B cell (primary cell): ENCODE data around the gene UHMK1. TPM values are rescaled to one million over a fixed set of nuclear protein-coding genes. Genes with fewer than 3 reads are reported as not detected.

ENCODE experiments used
- ATAC-seq: fragments of 200-7000 bp; cut with Tn5 transposase; one replicate; pipeline ENCODE4 v1.10.0; 2021; ENCODE audit warnings: low read depth, mild to moderate bottlenecking, moderate number of reproducible peaks, moderate library complexity
- CTCF ChIA-PET: fragments of 350-600 bp; sonication (Branson Sonifier 250); formaldehyde crosslinking; loops from one replicate; lab custom pipeline; 2021; ENCODE audit warnings: antibody characterized with exemption, inconsistent platforms; lab: Charles Lee
- POLR2A ChIA-PET: fragments of 350-600 bp; sonication (Branson Sonifier 250); formaldehyde crosslinking; loops from one replicate; lab custom pipeline; 2021; ENCODE audit warnings: antibody characterized with exemption; lab: Charles Lee
- DNase-seq: peaks from one replicate; pipeline ENCODE4 v3.0.0; 2013
- H2AFZ ChIP-seq: 2 replicates; pipeline ENCODE4 v1.6.1; 2012; ENCODE audit warnings: mild to moderate bottlenecking, low read depth, low read length; ENCODE audit not compliant: insufficient read depth, poor library complexity, severe bottlenecking
- H3K27ac ChIP-seq, 2 donors: 1 replicate in 1 of 2; 2 replicates in 1 of 2; pipeline ENCODE4 v1.5.1; 2012 to 2013; ENCODE audit warnings: low read length in 2 of 2, mild to moderate bottlenecking in 2 of 2, moderate library complexity in 1 of 2
- H3K27me3 ChIP-seq, 4 experiments: fragments of 200-600 bp in 1 of 4; sonication (generic) in 1 of 4; replicated peaks in 1 of 4; 1 replicate in 2 of 4; 2 replicates in 2 of 4; pipeline versions ENCODE4 v1.6.1 to v1.7.0; 2013 to 2016; ENCODE audit warnings: low read length in 3 of 4, mild to moderate bottlenecking in 2 of 4, mixed read lengths in 1 of 4, moderate library complexity in 1 of 4; ENCODE audit not compliant: insufficient read depth in 4 of 4, control insufficient read depth in 3 of 4; ENCODE audit errors: control extremely low read depth in 1 of 4
- H3K36me3 ChIP-seq, 2 experiments: replicated peaks in 1 of 2; 1 replicate in 1 of 2; 2 replicates in 1 of 2; pipeline versions ENCODE4 v1.6.1 to v1.7.1; 2013; ENCODE audit warnings: low read length in 1 of 2; ENCODE audit not compliant: insufficient read depth in 2 of 2, control insufficient read depth in 1 of 2; ENCODE audit errors: control extremely low read depth in 1 of 2, extremely low read depth in 1 of 2
- H3K4me1 ChIP-seq, 2 donors: fragments of 200-600 bp in 1 of 2; sonication (generic) in 1 of 2; 1 replicate in 1 of 2; 2 replicates in 1 of 2; pipeline versions ENCODE4 v1.5.1 to v1.6.1; 2013 to 2017; ENCODE audit warnings: low read length in 2 of 2; ENCODE audit not compliant: control insufficient read depth in 2 of 2, insufficient read depth in 2 of 2
- H3K4me2 ChIP-seq: replicated peaks from 2 replicates; pipeline ENCODE3; 2012; ENCODE audit warnings: mild to moderate bottlenecking, low read depth, low read length; ENCODE audit not compliant: poor library complexity, severe bottlenecking
- H3K4me3 ChIP-seq, 5 experiments: fragments of 200-600 bp in 1 of 5; sonication (generic) in 1 of 5; 1 replicate in 3 of 5; 2 replicates in 2 of 5; pipeline versions ENCODE4 v1.5.1 to v1.7.0; 2011 to 2016; ENCODE audit warnings: low read length in 4 of 5, mild to moderate bottlenecking in 4 of 5, low read depth in 2 of 5, control low read depth in 1 of 5, moderate library complexity in 1 of 5; ENCODE audit not compliant: insufficient read depth in 1 of 5; ENCODE audit errors: control extremely low read depth in 1 of 5, extremely low read depth in 1 of 5
- H3K79me2 ChIP-seq: fragments of 200-600 bp; sonication (generic); one replicate; pipeline ENCODE4 v1.6.0; 2016; ENCODE audit warnings: low read length; ENCODE audit not compliant: control insufficient read depth, insufficient read depth
- H3K9ac ChIP-seq: fragments of 200-600 bp; sonication (generic); 2 replicates; pipeline ENCODE4 v1.6.1; 2017; ENCODE audit warnings: mild to moderate bottlenecking, low read length, moderate library complexity
- H3K9me3 ChIP-seq, 3 donors: one replicate each; pipeline versions ENCODE4 v1.6.1 to v1.7.1; 2013; ENCODE audit warnings: low read length in 2 of 3; ENCODE audit not compliant: control insufficient read depth in 2 of 3, insufficient read depth in 1 of 3; ENCODE audit errors: control extremely low read depth in 1 of 3
- H4K20me1 ChIP-seq: 2 replicates; pipeline ENCODE4 v1.6.0; 2012; ENCODE audit warnings: mild to moderate bottlenecking, low read length; ENCODE audit not compliant: insufficient read depth, control insufficient read depth, poor library complexity, severe bottlenecking
- H3K27ac Mint-ChIP-seq: one replicate; pipeline ENCODE4 v1.8.0; 2021; ENCODE audit warnings: mixed read lengths
- H3K27me3 Mint-ChIP-seq: one replicate; pipeline ENCODE4 v1.8.0; 2021; ENCODE audit warnings: mixed read lengths
- H3K4me1 Mint-ChIP-seq: one replicate; pipeline ENCODE4 v1.8.0; 2021; ENCODE audit warnings: mixed read lengths
- H3K4me3 Mint-ChIP-seq: one replicate; pipeline ENCODE4 v1.8.0; 2021; ENCODE audit warnings: mixed read lengths
- H3K9me3 Mint-ChIP-seq: one replicate; pipeline ENCODE4 v1.8.0; 2022; ENCODE audit warnings: mixed read lengths; ENCODE audit not compliant: insufficient read depth
- EZH2 ChIP-seq: IDR thresholded peaks from 2 replicates; pipeline ENCODE4 v1.6.1; 2012; ENCODE audit warnings: borderline replicate concordance, low read depth, mild to moderate bottlenecking, moderate library complexity, low read length; ENCODE audit not compliant: insufficient read depth, poor library complexity, severe bottlenecking
- WGBS: methylation state at CpG from one replicate; pipeline ENCODE4 v1.1.5; 2013; ENCODE audit warnings: missing lambda C conversion rate; ENCODE audit not compliant: insufficient coverage; 5-methylcytosine and 5-hydroxymethylcytosine counted together
- intact Hi-C: fragments of 100-400 bp; cut with micrococcal nuclease; formaldehyde crosslinking; loops from one replicate; pipeline ENCODE4 v1.10.0; 2022
- polyA plus RNA-seq: library from polyadenylated mRNA; depleted of rRNA; stranded (reverse); fragments of >200 nt; gene quantifications from 2 replicates; pipeline ENCODE4 v1.2.3, GENCODE V29; 2012
- total RNA-seq, 2 donors: library from RNA; stranded (reverse); fragments of 120-200 nt in 1 of 2; gene quantifications; 1 replicate in 1 of 2; 2 replicates in 1 of 2; pipeline versions ENCODE4 v1.2.3 to v1.2.4, GENCODE V29; 2013 to 2022
- TF ChIP-seq, protein P1 (sequence below): fragments of 200-600 bp; IDR thresholded peaks from one replicate; pipeline ENCODE4 v1.8.0; 2022; ENCODE audit warnings: antibody characterized with exemption, mild to moderate bottlenecking

Gene UHMK1
- total and polyA plus RNA-seq, 2 donors (not counting 1 experiment from before 2014, with no cell fraction given), result 8.4 to 69.2 TPM

DNA sequence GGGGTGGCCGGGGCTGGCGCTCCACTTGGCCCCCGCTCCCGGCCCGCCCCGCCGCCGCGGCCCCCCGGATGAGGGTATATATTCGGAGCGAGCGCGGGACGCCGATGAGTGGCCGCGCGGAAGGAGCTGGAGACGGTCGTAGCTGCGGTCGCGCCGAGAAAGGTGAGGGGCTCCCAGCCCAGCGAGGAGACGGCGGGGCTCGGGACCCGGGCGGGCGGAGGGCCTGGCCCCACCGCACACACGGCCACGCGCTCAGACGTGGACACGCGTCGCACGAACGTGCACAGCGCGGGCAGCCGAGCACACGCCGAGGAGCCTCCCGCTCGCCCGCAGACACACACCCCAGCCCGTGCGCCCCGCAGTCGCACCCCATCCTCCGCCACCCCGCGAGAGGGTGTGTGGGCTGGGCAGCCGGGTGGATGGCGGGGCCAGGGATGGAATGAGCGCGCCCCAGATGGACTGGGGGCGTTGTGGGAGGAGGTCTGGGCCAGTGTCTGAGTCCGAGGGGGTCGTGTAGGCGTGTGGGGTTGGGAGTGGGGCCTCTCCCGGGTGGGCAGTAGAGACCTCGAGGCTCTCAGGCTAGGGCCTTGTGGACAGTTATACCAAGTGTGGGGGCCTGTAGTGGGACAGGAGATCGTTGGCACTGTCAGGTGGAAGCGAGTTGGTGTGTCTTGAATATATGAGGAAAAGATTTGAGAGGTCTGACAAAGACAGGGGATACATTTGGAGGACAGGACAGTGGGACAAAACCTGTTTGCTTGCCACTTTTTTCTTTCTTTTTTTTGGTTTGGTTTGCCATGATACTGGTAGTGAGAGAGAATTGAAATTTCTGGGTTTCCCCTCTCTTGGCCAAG, 64.2 kb downstream of the UHMK1 start, which contains the start of gene UAP1:
UAP1 (plus strand) TSS at position 107 of the 854 bp plus-strand sequence. CDS start 4,347 bp downstream, outside the sequence.
- Histone ChIP-seq H3K27ac (peak within 1 kb of the TSS; percentile 84 to 91), H2AFZ (peak within 1 kb of the TSS; percentile 98)
- POLR2A ChIA-PET, result interaction anchor here (1.0 kb wide), 1 partner anchor 64 kb away, joined by 3 read pairs; the partner anchor contains the start of gene UHMK1

More for the DNA sequence above, 64.2 kb downstream of the UHMK1 start, which contains the start of gene UAP1:
- no peak for DNase-seq
- TF ChIP-seq, protein P1, sequence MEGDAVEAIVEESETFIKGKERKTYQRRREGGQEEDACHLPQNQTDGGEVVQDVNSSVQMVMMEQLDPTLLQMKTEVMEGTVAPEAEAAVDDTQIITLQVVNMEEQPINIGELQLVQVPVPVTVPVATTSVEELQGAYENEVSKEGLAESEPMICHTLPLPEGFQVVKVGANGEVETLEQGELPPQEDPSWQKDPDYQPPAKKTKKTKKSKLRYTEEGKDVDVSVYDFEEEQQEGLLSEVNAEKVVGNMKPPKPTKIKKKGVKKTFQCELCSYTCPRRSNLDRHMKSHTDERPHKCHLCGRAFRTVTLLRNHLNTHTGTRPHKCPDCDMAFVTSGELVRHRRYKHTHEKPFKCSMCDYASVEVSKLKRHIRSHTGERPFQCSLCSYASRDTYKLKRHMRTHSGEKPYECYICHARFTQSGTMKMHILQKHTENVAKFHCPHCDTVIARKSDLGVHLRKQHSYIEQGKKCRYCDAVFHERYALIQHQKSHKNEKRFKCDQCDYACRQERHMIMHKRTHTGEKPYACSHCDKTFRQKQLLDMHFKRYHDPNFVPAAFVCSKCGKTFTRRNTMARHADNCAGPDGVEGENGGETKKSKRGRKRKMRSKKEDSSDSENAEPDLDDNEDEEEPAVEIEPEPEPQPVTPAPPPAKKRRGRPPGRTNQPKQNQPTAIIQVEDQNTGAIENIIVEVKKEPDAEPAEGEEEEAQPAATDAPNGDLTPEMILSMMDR, result no peak
- TF ChIP-seq EZH2, result no peak
- intact Hi-C loops, result loop anchor here (1.0 to 10.0 kb wide), 4 partner anchors 32 to 795 kb away; partner anchors contain the start of genes ATF6, HSD17B7 and UHMK1
- Mint-ChIP-seq H3K4me3 (peak within 1 kb of the TSS; percentile 97), H3K4me1 (peaks cover 27% of the 10 kb centered on the region), H3K27me3 (no peaks in the 10 kb centered on the region), H3K9me3 (no peaks in the 10 kb centered on the region), H3K27ac (peak within 1 kb of the TSS; percentile 97)
- peaks cover 0 to 3% (median 0%) of the 10 kb centered on the region in 4 experiments for H3K27me3 ChIP-seq
- no peaks in the 10 kb centered on the region for H3K79me2 ChIP-seq
- H3K4me2 ChIP-seq, result peak within 1 kb of the TSS; percentile 93
- peaks cover 11 to 15% of the 10 kb centered on the region in 2 donors for H3K4me1 ChIP-seq
- no peaks in the 10 kb centered on the region for H3K9me3 ChIP-seq
- H3K4me3 ChIP-seq, result peak within 1 kb of the TSS; percentile 42 to 87 (median 81)
- 2% methylated on average over 63 of the region's 69 CpGs for WGBS
- no peaks in the 10 kb centered on the region for H4K20me1 ChIP-seq
- peak within 1 kb of the TSS; percentile 92 for H3K9ac ChIP-seq
- CTCF ChIA-PET, result no interaction called here
- H3K36me3 ChIP-seq, result no peaks in the 10 kb centered on the region
- peak; percentile 16 for ATAC-seq
